ENCODE measurements around the gene FGF16.
"Not testable (repeated sequence)": the region's sequence is repeated elsewhere in the genome, so short reads cannot be mapped to it uniquely, and the experiment has no call there.

The FGF16 gene

DNA sequence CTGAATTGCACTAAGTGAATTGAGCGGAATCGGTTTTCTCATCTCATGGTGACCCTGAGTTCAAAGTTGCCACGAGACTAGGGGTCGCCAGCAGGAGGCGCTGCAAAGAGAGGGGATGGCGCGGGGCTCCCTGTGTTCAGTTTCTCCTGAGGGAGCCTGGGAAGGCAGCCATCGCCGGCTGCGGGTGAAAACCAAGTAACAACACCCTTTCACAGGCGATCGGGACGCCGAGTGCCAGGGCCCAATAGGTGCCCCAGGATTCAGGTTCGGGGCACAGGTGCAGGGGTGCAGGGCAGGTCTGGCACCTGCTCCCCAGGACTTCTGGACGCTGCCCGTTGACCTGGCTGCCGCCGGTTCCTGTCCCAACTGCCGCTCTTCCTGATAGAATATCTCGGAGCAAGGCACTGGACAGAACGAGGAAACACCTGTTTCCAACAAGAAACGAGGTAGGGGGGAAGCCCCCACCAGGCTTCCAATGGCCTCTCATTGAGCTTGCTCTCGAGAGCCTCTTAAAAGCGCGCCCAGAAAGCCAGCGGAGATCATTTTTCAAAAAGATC, 1.1 kb upstream of the FGF16 start:
- no peak for DNase-seq (ENCODE audit: low read depth, low spot score)

DNA sequence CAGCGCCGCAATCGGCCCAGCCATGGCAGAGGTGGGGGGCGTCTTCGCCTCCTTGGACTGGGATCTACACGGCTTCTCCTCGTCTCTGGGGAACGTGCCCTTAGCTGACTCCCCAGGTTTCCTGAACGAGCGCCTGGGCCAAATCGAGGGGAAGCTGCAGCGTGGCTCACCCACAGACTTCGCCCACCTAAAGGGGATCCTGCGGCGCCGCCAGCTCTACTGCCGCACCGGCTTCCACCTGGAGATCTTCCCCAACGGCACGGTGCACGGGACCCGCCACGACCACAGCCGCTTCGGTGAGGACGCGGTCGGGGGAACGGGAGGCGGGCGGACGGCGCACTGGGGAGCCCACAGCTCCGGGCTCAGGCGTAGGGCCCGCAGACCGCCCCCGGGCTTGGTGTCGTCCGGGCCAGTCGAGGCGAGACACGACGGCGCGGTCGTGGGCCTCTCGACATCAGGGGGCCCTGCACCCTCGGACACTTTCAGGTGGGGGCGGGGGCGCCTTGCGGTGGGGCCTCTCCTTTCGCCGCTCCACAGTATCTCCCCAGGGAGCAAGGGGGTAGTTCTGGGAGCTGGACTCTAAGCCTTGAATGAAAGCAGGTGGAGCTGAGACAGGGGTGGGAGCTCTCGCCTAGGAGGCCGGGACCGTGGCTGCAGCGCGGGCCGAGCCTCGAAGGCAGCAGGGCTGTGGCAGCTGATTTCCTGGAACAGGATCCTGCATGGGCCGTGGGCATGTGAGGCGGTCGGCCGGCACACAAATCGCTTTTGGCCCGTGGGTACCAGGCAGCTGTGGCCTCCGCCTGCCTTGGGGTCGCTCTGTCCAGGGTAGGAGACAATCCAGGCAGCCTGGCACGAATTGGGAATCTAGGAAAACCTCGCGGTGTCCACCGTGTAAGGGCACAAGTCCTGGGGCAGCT, 722 bp downstream of the FGF16 start:
- no peak for DNase-seq (ENCODE audit: low read depth, low spot score)

DNA sequence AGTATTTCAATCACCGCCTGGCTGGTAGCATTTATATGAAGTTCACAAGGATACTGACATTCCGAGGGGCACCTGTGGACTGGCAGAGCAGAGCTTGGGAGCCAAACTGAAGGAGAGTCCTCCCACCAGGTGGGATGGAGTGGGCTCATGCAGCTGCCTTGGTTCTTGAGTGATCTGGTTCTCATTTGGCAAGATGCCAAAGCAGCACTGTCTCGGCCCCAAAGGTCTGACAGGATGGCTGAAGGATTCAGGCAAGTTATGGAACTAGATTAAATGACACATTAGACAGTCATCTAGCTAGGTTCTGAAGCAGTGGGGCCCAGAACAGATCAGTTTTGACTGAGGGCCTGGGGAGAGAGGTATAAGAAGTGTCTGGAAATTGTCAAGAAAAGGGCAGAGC, 3.2 kb downstream of the FGF16 start:
- DNase-seq (ENCODE audit: low read depth, low spot score), result no peak

- no peak for DNase-seq (ENCODE audit: low read depth, low spot score)
These were observed 3.8 kb downstream of the FGF16 start for GRCh38 chrX:77450996-77451395.

DNA sequence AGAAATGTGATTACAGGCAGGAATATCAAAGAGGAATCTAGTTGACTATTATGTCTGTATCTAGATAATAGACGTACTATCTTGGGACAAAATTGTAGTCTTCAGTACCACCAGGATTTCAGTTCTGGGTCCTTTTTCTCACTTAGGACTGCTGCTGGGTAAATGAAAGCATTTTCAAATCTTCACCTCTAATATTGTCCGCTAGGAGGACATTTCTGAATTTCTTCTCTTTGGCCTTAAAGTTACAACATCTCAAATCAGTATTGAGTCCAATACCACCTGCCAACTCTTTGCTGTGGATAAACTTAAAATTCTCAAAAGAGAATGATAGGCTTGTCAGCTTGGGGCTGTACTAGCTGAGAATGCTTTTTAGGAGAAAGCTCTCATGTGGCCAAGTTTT, 6.0 kb downstream of the FGF16 start:
- no peak for DNase-seq (ENCODE audit: low read depth, low spot score)

- no peak for DNase-seq (ENCODE audit: low read depth, low spot score)
These were observed 8.2 kb downstream of the FGF16 start for GRCh38 chrX:77455437-77455836.

DNA sequence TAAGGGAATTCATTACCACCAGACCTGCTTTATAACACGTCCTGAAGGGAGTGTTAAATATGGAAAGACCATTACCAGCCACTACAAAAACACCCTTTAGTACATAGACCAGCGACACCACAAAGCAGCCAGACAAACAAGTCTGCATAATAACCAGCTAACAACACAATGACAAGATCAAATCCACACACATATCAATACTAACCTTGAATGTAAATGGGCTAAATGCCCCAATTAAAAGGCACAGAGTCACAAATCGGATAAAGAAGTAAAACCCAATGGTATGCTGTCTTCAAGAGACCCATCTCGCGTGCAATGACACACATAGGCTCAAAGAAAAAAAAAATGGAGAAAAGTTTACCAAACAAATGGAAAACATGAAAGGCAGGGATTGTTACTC, 36.9 kb downstream of the FGF16 start:
- DNase-seq (ENCODE audit: low read depth, low spot score), result no peak

DNA sequence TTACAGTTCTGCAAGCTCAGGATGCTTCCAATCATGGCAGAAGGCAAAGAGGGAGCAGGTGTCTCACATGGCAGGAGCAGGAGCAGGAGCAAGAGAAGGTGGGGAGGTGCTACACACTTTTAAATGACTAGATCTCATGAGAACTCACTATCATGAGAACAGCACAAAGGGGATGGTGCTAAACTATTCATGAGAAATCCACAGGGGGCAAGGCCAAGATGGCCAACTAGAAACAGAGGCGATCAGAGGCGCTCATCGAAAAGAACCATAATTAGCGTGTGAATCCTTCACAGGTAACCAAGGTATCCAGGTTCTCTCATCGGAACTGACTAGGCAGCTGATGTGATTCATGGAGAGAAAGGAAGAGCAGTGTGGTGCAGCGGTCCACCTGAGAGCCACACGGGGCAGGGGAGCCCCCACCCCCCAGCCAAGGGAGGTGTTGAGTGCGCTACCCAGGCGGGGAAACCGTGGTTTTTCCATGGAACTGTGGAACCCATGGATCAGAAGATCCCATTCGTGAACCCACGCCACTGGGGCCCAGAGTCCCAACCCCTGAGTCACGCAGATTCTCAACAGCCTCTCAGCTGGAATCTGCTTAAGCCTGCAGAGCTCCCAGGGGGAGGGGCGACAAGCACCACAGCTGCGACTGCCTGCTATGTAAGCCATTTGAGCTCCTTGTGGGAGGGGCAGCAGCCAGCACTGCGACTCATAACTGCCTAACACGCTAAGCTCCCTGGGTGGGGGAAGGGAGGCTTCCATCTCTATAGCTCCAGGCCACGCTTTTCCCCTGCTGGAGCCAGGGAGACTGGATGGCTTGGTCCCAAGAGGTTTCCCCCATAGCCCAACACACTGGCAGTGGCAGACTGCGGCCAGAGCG, 46.7 kb downstream of the FGF16 start:
- no peak for DNase-seq (ENCODE audit: low read depth, low spot score)

DNA sequence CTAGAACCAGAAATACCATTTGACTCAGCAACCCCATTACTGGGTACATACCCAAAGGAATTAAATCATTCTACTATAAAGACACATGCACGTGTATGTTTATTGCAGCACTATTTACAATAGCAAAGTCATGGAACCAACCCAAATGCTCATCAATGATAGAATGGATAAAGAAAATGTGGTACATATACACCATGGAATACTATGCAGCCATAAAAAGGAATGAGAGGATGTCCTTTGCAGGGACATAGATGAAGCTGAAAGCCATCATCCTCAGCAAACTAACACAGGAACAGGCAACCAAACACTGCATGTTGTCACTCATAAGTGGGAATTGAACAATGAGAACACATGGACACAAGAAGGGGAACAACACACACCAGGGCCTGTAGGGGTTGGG, 53.0 kb downstream of the FGF16 start:
- DNase-seq (ENCODE audit: low read depth, low spot score), result not testable (repeated sequence)

- DNase-seq (ENCODE audit: low read depth, low spot score), result no peak
These were observed 55.8 kb downstream of the FGF16 start for GRCh38 chrX:77502951-77503525.

GRCh38 chrX:77505227-77505626, 58.0 kb downstream of the FGF16 start:
- DNase-seq (ENCODE audit: low read depth, low spot score), result no peak

Measured in activated CD4-positive, CD25-positive, alpha-beta regulatory T cell treated with anti-CD3 and anti-CD28 coated beads, Interleukin-2, amount 50 U/mL, for 16 hours (primary cell).